Keratinocyte (primary cell): ENCODE data around the gene RPS6KA5. TPM values are rescaled to one million over a fixed set of nuclear protein-coding genes. Genes with fewer than 3 reads are reported as not detected.

ENCODE experiments used
- DNase-seq: peaks from one replicate; pipeline ENCODE4 v3.0.0-alpha.2; 2011; ENCODE audit warnings: low read depth, missing footprints, low spot score
- FAIRE-seq: peaks from 2 replicates; lab custom pipeline; 2011; peaks lifted over from hg19 to GRCh38; lab: Jason Lieb, UNC
- H2AFZ ChIP-seq: 2 replicates; pipeline ENCODE4 v1.6.0; 2012; ENCODE audit warnings: low read length, control low read depth, inconsistent platforms; ENCODE audit not compliant: control insufficient read depth
- H3K27ac ChIP-seq: 2 replicates; pipeline ENCODE4 v1.5.1; 2011; ENCODE audit warnings: low read length; ENCODE audit not compliant: control insufficient read depth, insufficient read depth
- H3K27me3 ChIP-seq: 3 replicates; pipeline ENCODE4 v1.6.0; 2011; ENCODE audit warnings: low read length; ENCODE audit not compliant: control insufficient read depth, insufficient read depth; ENCODE audit errors: extremely low read depth
- H3K36me3 ChIP-seq, 2 experiments: 2 replicates in 1 of 2; 3 replicates in 1 of 2; pipeline ENCODE4 v1.5.1; 2011; ENCODE audit warnings: low read length in 2 of 2, mild to moderate bottlenecking in 1 of 2; ENCODE audit not compliant: control insufficient read depth in 2 of 2, insufficient read depth in 2 of 2; ENCODE audit errors: extremely low read depth in 1 of 2
- H3K4me1 ChIP-seq: 3 replicates; pipeline ENCODE4 v1.5.1; 2011; ENCODE audit warnings: low read length; ENCODE audit not compliant: control insufficient read depth, insufficient read depth; ENCODE audit errors: extremely low read depth
- H3K4me2 ChIP-seq: 3 replicates; pipeline ENCODE4 v1.6.0; 2011; ENCODE audit warnings: low read depth, low read length; ENCODE audit not compliant: control insufficient read depth, insufficient read depth; ENCODE audit errors: extremely low read depth
- H3K4me3 ChIP-seq, 3 experiments: fragments of 200-600 bp in 1 of 3; sonication (generic) in 1 of 3; 2 replicates in 2 of 3; 3 replicates in 1 of 3; pipeline ENCODE4 v1.5.1; 2011 to 2016; ENCODE audit warnings: low read length in 3 of 3, mild to moderate bottlenecking in 3 of 3, control low read depth in 2 of 3, inconsistent platforms in 1 of 3, low read depth in 1 of 3, mixed read lengths in 1 of 3, mixed run types in 1 of 3, moderate library complexity in 1 of 3; ENCODE audit not compliant: control insufficient read depth in 2 of 3, insufficient read depth in 2 of 3; ENCODE audit errors: extremely low read depth in 1 of 3
- H3K79me2 ChIP-seq: 2 replicates; pipeline ENCODE4 v1.6.0; 2012; ENCODE audit warnings: low read length; ENCODE audit not compliant: control insufficient read depth, insufficient read depth
- H3K9ac ChIP-seq: 3 replicates; pipeline ENCODE4 v1.6.0; 2011; ENCODE audit warnings: low read length; ENCODE audit not compliant: control insufficient read depth, insufficient read depth; ENCODE audit errors: extremely low read depth
- H3K9me1 ChIP-seq: 3 replicates; pipeline ENCODE4 v1.6.0; 2011; ENCODE audit warnings: low read length; ENCODE audit not compliant: control insufficient read depth, insufficient read depth; ENCODE audit errors: extremely low read depth
- H3K9me3 ChIP-seq: 2 replicates; pipeline ENCODE4 v1.5.1; 2012; ENCODE audit warnings: low read depth, low read length; ENCODE audit not compliant: control insufficient read depth
- H4K20me1 ChIP-seq: 3 replicates; pipeline ENCODE4 v1.6.0; 2011; ENCODE audit warnings: low read length; ENCODE audit not compliant: control insufficient read depth, insufficient read depth; ENCODE audit errors: extremely low read depth
- CTCF ChIP-seq, 3 experiments: IDR thresholded peaks in 1 of 3; conservative IDR thresholded peaks in 1 of 3; optimal IDR thresholded peaks in 1 of 3; 2 replicates in 2 of 3; 3 replicates in 1 of 3; pipeline versions ENCODE3 to v1.5.1; 2011; ENCODE audit warnings: low read length in 3 of 3, mild to moderate bottlenecking in 3 of 3, moderate library complexity in 2 of 3, control low read depth in 1 of 3, inconsistent platforms in 1 of 3; ENCODE audit not compliant: insufficient read depth in 2 of 3; ENCODE audit errors: extremely low read depth in 1 of 3
- EZH2 ChIP-seq: IDR thresholded peaks from one replicate; pipeline ENCODE4 v1.6.1; 2012; ENCODE audit warnings: inconsistent platforms, mild to moderate bottlenecking, low read length, moderate library complexity
- dilution Hi-C: fragments of 300-500 bp; cut with MboI; formaldehyde crosslinking; loops from one replicate; pipeline ENCODE4 v1.7.0; 2020; ENCODE audit warnings: low sequenced_read_pairs; ENCODE audit not compliant: extremely low pct_ligation_motif_present
- polyA plus RNA-seq, 5 experiments: library from polyadenylated mRNA; depleted of rRNA in 3 of 5; stranded (reverse) in 3 of 5; stranded (forward) in 1 of 5; unstranded in 1 of 5; fragments of >200 nt; gene quantifications; 1 replicate in 1 of 5; 2 replicates in 3 of 5; 3 replicates in 1 of 5; pipeline versions ENCODE4 v1.2.1 to v1.2.3, GENCODE V29; 2011 to 2012; ENCODE audit warnings: missing spikeins in 2 of 5, low read depth in 1 of 5, low replicate concordance in 1 of 5

Gene RPS6KA5
- polyA plus RNA-seq, 1 donor (not counting 4 experiments of a cell fraction or from before 2014, with no cell fraction given) = 2.9 TPM

GRCh38 chr14:91058042-91058581, 2.3 kb downstream of the RPS6KA5 start:
- no peak overlapping the region for H3K9ac ChIP-seq
- H3K9me3 ChIP-seq = no peaks in the 10 kb centered on the region
- no peak for TF ChIP-seq EZH2
- no peak for TF ChIP-seq CTCF (optimal IDR thresholded peaks at IDR 0.05 in 1 of 3, IDR thresholded peaks at IDR 0.05 in 1 of 3, conservative IDR thresholded peaks at IDR 0.05 in 1 of 3; ENCODE audit: extremely low read depth in 1 of 3, insufficient read depth in 2 of 3, low read length in 3 of 3)
- no peaks in the 10 kb centered on the region for H4K20me1 ChIP-seq
- no peaks in the 10 kb centered on the region for H3K79me2 ChIP-seq
- peaks cover 10% of the 10 kb centered on the region for H3K4me1 ChIP-seq
- H3K36me3 ChIP-seq = no peaks in the 10 kb centered on the region
- no peak overlapping the region for H2AFZ ChIP-seq
- DNase-seq (no peak), FAIRE-seq (peak; percentile 39)
- H3K9me1 ChIP-seq = no peaks in the 10 kb centered on the region
- H3K4me2 ChIP-seq = no peak overlapping the region
- H3K27me3 ChIP-seq = no peaks in the 10 kb centered on the region
- H3K27ac ChIP-seq = no peak overlapping the region
- dilution Hi-C loops = no loop called here
- H3K4me3 ChIP-seq = no peak overlapping the region

GRCh38 chr14:91056361-91056760, 4.1 kb downstream of the RPS6KA5 start:
- H3K4me2 ChIP-seq = no peak overlapping the region
- H3K27ac ChIP-seq = no peak overlapping the region
- no peak overlapping the region for H3K4me3 ChIP-seq
- H2AFZ ChIP-seq = no peak overlapping the region
- DNase-seq (no peak), FAIRE-seq (no peak)
- TF ChIP-seq CTCF (optimal IDR thresholded peaks at IDR 0.05 in 1 of 3, IDR thresholded peaks at IDR 0.05 in 1 of 3, conservative IDR thresholded peaks at IDR 0.05 in 1 of 3; ENCODE audit: extremely low read depth in 1 of 3, insufficient read depth in 2 of 3, low read length in 3 of 3) (no peak), EZH2 (no peak)
- H3K9me3 ChIP-seq = no peaks in the 10 kb centered on the region
- no peaks in the 10 kb centered on the region for H3K36me3 ChIP-seq
- no peaks in the 10 kb centered on the region for H4K20me1 ChIP-seq
- no peak overlapping the region for H3K9ac ChIP-seq
- peaks cover 4% of the 10 kb centered on the region for H3K4me1 ChIP-seq
- dilution Hi-C loops = no loop called here
- no peaks in the 10 kb centered on the region for H3K9me1 ChIP-seq
- H3K79me2 ChIP-seq = no peaks in the 10 kb centered on the region
- H3K27me3 ChIP-seq = no peaks in the 10 kb centered on the region
